HepG2 (cell line): Measurements from ENCODE around the gene CAPN14. TPM values are rescaled to one million over a fixed set of nuclear protein-coding genes. Genes with fewer than 3 reads are reported as not detected.

Source experiments
- ATAC-seq: fragments of 200-7000 bp; cut with Tn5 transposase; 3 replicates; pipeline ENCODE4 v1.9.1; 2020; ENCODE audit warnings: mild to moderate bottlenecking, moderate library complexity
- BruUV-seq: library from RNA; stranded (reverse); fragments of 400-500 nt; replicated peaks from 2 replicates; lab custom pipeline; 2021; lab: Mats Ljungman, UMichigan
- CTCF ChIA-PET: fragments of 300-600 bp; formaldehyde crosslinking; extraction: SDS; loops from one replicate; lab custom pipeline; 2021; ENCODE audit warnings: low total read pairs, inconsistent platforms, low intra/inter-chr PET ratio; lab: Yijun Ruan, JAX
- POLR2A ChIA-PET: fragments of 350-600 bp; sonication (Branson Sonifier 250); formaldehyde crosslinking; loops from one replicate; lab custom pipeline; 2020; ENCODE audit warnings: antibody characterized with exemption, inconsistent platforms; lab: Yijun Ruan, JAX
- DNase-seq: peaks from one replicate; pipeline ENCODE4 v3.0.0-alpha.2; 2015; ENCODE audit warnings: low spot score
- FAIRE-seq: peaks from 3 replicates; lab custom pipeline; 2011; peaks lifted over from hg19 to GRCh38; lab: Jason Lieb, UNC
- H2AFZ ChIP-seq: one replicate; pipeline ENCODE4 v1.6.1; 2011; ENCODE audit warnings: low read length, inconsistent platforms
- H3K27ac ChIP-seq: fragments of 300-600 bp; 3 replicates; pipeline ENCODE4 v1.8.0; 2011; ENCODE audit warnings: mixed run types, mild to moderate bottlenecking, mixed read lengths, low read length, inconsistent platforms; ENCODE audit not compliant: insufficient read depth; ENCODE audit errors: extremely low read length
- H3K27me3 ChIP-seq, 2 experiments: fragments of 200-600 bp in 1 of 2; 2 replicates in 1 of 2; 3 replicates in 1 of 2; pipeline versions ENCODE4 v1.6.0 to v1.8.0; 2011; ENCODE audit warnings: low read length in 2 of 2, mild to moderate bottlenecking in 2 of 2, moderate library complexity in 2 of 2, inconsistent platforms in 1 of 2; ENCODE audit not compliant: insufficient read depth in 2 of 2, control insufficient read depth in 1 of 2
- H3K36me3 ChIP-seq, 2 experiments: fragments of 200-600 bp in 1 of 2; replicated peaks in 1 of 2; 2 replicates in 1 of 2; 3 replicates in 1 of 2; pipeline versions ENCODE4 v1.5.1 to v1.8.0; 2011; ENCODE audit warnings: low read length in 2 of 2, inconsistent platforms in 1 of 2; ENCODE audit not compliant: insufficient read depth in 2 of 2, control insufficient read depth in 1 of 2
- H3K4me1 ChIP-seq: 2 replicates; pipeline ENCODE4 v1.5.1; 2012; ENCODE audit warnings: low read length, inconsistent platforms; ENCODE audit not compliant: insufficient read depth
- H3K4me2 ChIP-seq: 2 replicates; pipeline ENCODE4 v1.6.0; 2011; ENCODE audit warnings: low read depth, low read length, inconsistent platforms
- H3K4me3 ChIP-seq, 3 experiments: fragments of 200-600 bp in 1 of 3; sonication (generic), shearing (Covaris generic) in 1 of 3; replicated peaks in 1 of 3; 2 replicates each; pipeline ENCODE4 v1.5.1; 2011 to 2016; ENCODE audit warnings: low read length in 3 of 3, inconsistent platforms in 2 of 3, low read depth in 2 of 3, mild to moderate bottlenecking in 2 of 3, control low read depth in 1 of 3, mixed read lengths in 1 of 3; ENCODE audit not compliant: insufficient read depth in 1 of 3
- H3K79me2 ChIP-seq: one replicate; pipeline ENCODE4 v1.6.1; 2011; ENCODE audit warnings: low read length, inconsistent platforms; ENCODE audit not compliant: insufficient read depth
- H3K9ac ChIP-seq: 2 replicates; pipeline ENCODE4 v1.6.0; 2011; ENCODE audit warnings: mild to moderate bottlenecking, low read depth, low read length, inconsistent platforms; ENCODE audit not compliant: insufficient read depth
- H3K9me3 ChIP-seq: 2 replicates; pipeline ENCODE4 v1.5.1; 2012; ENCODE audit warnings: mild to moderate bottlenecking, low read length
- H4K20me1 ChIP-seq: 2 replicates; pipeline ENCODE4 v1.6.0; 2011; ENCODE audit warnings: inconsistent platforms, mild to moderate bottlenecking, low read length, moderate library complexity; ENCODE audit not compliant: insufficient read depth
- KAT8 ChIP-seq: IDR thresholded peaks from 2 replicates; pipeline ENCODE4 v1.6.1; 2016; ENCODE audit warnings: missing genetic modification reagents, missing compliant biosample characterization
- NFE2L2 ChIP-seq: fragments of 150-350 bp; IDR thresholded peaks from 2 replicates; pipeline ENCODE4 v1.6.1; 2014; ENCODE audit warnings: low read length
- ZNF460 ChIP-seq: sonication (generic); formaldehyde crosslinking; IDR thresholded peaks from 2 replicates; pipeline ENCODE4 v1.5.1; 2020; ENCODE audit warnings: missing genetic modification reagents, mild to moderate bottlenecking, borderline replicate concordance
- WGBS: methylation state at CpG from one replicate; pipeline ENCODE4 v1.1.6; 2017; ENCODE audit warnings: low lambda C conversion rate; 5-methylcytosine and 5-hydroxymethylcytosine counted together
- in situ Hi-C: cut with HindIII; loops from 2 replicates; pipeline ENCODE4 v1.10.0; 2017; ENCODE audit warnings: low pct_unique_long_range_greater_than_20kb; ENCODE audit not compliant: extremely low pct_ligation_motif_present
- intact Hi-C: fragments of 100-400 bp; cut with micrococcal nuclease; formaldehyde crosslinking; loops from one replicate; pipeline ENCODE4 v1.10.0; 2022; ENCODE audit not compliant: unreplicated experiment
- polyA plus RNA-seq, 8 experiments: library from polyadenylated mRNA; depleted of rRNA in 3 of 8; stranded (reverse) in 7 of 8; unstranded in 1 of 8; fragments of >200 nt; fragmentation: Illumina TruSeq in 4 of 8; extraction: Trizol in 4 of 8; gene quantifications; 2 replicates each; pipeline versions ENCODE4 v1.2.1 to v1.2.3, GENCODE V29; 2011 to 2016; ENCODE audit warnings: low read depth in 4 of 8, missing spikeins in 1 of 8, mixed read lengths in 1 of 8; ENCODE audit not compliant: insufficient read depth in 1 of 8
- total RNA-seq, 5 experiments: library from RNA; depleted of rRNA; stranded (reverse); fragments of >200 nt; fragmentation: Illumina TruSeq; extraction: Trizol; gene quantifications; 2 replicates each; pipeline ENCODE4 v1.2.3, GENCODE V29; 2016; ENCODE audit warnings: low read depth in 1 of 5
- TF ChIP-seq, protein P1 (sequence below): sonication (generic); formaldehyde crosslinking; IDR thresholded peaks from 2 replicates; pipeline ENCODE4 v1.4.0; 2020; ENCODE audit warnings: missing genetic modification reagents
- TF ChIP-seq, protein P2 (sequence below): sonication (generic); formaldehyde crosslinking; IDR thresholded peaks from 2 replicates; pipeline ENCODE4 v1.5.0; 2020; ENCODE audit warnings: mild to moderate bottlenecking, missing genetic modification reagents

The CAPN14 gene
- total and polyA plus RNA-seq, 2 of the 13 experiments (the other 11 are each of a cell fraction or from before 2014, with no cell fraction given) = not detected

DNA sequence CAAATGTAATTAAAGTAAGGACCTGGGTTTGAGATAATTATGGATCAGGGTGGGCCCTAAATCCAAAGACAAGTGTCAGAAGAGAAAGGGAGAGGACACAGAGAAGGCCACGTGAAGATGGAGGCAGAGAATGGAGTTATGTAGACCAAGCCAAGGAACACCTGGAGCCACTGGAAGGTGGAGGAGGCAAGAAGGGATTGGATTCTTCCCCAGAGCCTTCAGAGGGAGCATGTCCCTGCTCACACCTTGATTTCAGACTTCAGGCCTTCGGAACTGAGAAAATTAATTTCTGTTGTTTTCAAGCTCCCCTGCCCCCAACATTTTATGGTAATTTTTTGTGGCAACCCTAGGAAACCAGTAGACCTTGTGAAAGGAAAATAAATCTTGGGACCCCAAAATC is 19.6 kb downstream of the CAPN14 start:
- no TSS peak for BruUV-seq
- DNase-seq (no peak), ATAC-seq (no peak), FAIRE-seq (no peak)
- no peak overlapping the region for H3K9ac ChIP-seq
- H3K9me3 ChIP-seq = no peaks in the 10 kb centered on the region
- peaks cover 0 to 25% of the 10 kb centered on the region in 2 experiments; a peak in 4 of 5 replicates for H3K27me3 ChIP-seq
- H3K4me1 ChIP-seq = no peaks in the 10 kb centered on the region
- H2AFZ ChIP-seq = no peak overlapping the region
- H3K79me2 ChIP-seq = no peaks in the 10 kb centered on the region
- in situ Hi-C loops = no loop called here
- H3K4me2 ChIP-seq = no peak overlapping the region
- no peak overlapping the region for H3K4me3 ChIP-seq
- H3K27ac ChIP-seq = no peak overlapping the region
- POLR2A ChIA-PET = no interaction called here
- WGBS = 3% methylated on average over 2 of the region's 2 CpGs
- CTCF ChIA-PET = no interaction called here
- no peaks in the 10 kb centered on the region; a peak in 1 of 5 replicates for H3K36me3 ChIP-seq
- no peak for TF ChIP-seq ZNF460 (CRISPR knock-in tag)
- no peak for TF ChIP-seq NFE2L2
- TF ChIP-seq, protein P1, sequence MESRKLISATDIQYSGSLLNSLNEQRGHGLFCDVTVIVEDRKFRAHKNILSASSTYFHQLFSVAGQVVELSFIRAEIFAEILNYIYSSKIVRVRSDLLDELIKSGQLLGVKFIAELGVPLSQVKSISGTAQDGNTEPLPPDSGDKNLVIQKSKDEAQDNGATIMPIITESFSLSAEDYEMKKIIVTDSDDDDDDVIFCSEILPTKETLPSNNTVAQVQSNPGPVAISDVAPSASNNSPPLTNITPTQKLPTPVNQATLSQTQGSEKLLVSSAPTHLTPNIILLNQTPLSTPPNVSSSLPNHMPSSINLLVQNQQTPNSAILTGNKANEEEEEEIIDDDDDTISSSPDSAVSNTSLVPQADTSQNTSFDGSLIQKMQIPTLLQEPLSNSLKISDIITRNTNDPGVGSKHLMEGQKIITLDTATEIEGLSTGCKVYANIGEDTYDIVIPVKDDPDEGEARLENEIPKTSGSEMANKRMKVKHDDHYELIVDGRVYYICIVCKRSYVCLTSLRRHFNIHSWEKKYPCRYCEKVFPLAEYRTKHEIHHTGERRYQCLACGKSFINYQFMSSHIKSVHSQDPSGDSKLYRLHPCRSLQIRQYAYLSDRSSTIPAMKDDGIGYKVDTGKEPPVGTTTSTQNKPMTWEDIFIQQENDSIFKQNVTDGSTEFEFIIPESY = no peak
- TF ChIP-seq, protein P2, sequence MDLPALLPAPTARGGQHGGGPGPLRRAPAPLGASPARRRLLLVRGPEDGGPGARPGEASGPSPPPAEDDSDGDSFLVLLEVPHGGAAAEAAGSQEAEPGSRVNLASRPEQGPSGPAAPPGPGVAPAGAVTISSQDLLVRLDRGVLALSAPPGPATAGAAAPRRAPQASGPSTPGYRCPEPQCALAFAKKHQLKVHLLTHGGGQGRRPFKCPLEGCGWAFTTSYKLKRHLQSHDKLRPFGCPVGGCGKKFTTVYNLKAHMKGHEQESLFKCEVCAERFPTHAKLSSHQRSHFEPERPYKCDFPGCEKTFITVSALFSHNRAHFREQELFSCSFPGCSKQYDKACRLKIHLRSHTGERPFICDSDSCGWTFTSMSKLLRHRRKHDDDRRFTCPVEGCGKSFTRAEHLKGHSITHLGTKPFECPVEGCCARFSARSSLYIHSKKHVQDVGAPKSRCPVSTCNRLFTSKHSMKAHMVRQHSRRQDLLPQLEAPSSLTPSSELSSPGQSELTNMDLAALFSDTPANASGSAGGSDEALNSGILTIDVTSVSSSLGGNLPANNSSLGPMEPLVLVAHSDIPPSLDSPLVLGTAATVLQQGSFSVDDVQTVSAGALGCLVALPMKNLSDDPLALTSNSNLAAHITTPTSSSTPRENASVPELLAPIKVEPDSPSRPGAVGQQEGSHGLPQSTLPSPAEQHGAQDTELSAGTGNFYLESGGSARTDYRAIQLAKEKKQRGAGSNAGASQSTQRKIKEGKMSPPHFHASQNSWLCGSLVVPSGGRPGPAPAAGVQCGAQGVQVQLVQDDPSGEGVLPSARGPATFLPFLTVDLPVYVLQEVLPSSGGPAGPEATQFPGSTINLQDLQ (CRISPR knock-in tag) = no peak
- TF ChIP-seq KAT8 (CRISPR knock-in tag) = no peak
- intact Hi-C loops = no loop called here
- no peaks in the 10 kb centered on the region for H4K20me1 ChIP-seq
